22Rv1 (cell line): ENCODE results near the gene HRCT1.

Experiments
- ZFX ChIP-seq: fragments of 450-650 bp; IDR thresholded peaks from 2 replicates; pipeline ENCODE4 v1.6.1; 2017; ENCODE audit warnings: antibody characterized with exemption, borderline replicate concordance
- TF ChIP-seq, protein P1 (sequence below): fragments of 450-650 bp; IDR thresholded peaks from 2 replicates; pipeline ENCODE4 v1.5.1; 2017; ENCODE audit warnings: mild to moderate bottlenecking

DNA sequence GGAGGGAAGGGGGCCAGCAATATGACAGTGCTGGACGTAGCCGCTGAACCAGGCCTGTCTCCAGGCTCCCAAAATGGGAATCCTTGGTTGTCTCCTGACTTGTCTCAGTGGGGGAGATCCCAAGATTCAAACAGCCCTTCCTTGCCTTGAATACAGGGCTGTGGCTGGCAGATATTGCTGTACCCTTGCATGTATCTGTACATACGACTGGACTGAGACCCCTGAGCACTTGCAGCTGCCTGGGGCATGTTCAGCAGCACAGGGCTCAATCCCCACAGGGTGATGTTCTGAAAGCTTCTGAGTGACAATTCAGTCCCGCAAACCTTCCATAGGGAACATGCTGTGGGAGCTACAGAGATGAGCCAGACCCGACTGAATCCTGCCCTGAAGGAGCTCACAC lies 49.1 kb upstream of the HRCT1 start:
- TF ChIP-seq, protein P1, sequence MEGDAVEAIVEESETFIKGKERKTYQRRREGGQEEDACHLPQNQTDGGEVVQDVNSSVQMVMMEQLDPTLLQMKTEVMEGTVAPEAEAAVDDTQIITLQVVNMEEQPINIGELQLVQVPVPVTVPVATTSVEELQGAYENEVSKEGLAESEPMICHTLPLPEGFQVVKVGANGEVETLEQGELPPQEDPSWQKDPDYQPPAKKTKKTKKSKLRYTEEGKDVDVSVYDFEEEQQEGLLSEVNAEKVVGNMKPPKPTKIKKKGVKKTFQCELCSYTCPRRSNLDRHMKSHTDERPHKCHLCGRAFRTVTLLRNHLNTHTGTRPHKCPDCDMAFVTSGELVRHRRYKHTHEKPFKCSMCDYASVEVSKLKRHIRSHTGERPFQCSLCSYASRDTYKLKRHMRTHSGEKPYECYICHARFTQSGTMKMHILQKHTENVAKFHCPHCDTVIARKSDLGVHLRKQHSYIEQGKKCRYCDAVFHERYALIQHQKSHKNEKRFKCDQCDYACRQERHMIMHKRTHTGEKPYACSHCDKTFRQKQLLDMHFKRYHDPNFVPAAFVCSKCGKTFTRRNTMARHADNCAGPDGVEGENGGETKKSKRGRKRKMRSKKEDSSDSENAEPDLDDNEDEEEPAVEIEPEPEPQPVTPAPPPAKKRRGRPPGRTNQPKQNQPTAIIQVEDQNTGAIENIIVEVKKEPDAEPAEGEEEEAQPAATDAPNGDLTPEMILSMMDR = no peak
- no peak for TF ChIP-seq ZFX
